Kidney epithelial cell (primary cell): Measurements from ENCODE around the gene MOBP. TPM values are rescaled to one million over a fixed set of nuclear protein-coding genes. Genes with fewer than 3 reads are reported as not detected.
"Not testable (repeated sequence)": the region's sequence is repeated elsewhere in the genome, so short reads cannot be mapped to it uniquely, and the experiment has no call there.

ENCODE experiments used
- DNase-seq: peaks from one replicate; pipeline ENCODE4 v3.0.0-alpha.2; 2010; ENCODE audit warnings: low read depth
- H3K27me3 ChIP-seq: 2 replicates; pipeline ENCODE4 v1.6.0; 2011; ENCODE audit warnings: low read length; ENCODE audit not compliant: control insufficient read depth, insufficient read depth
- H3K36me3 ChIP-seq: 2 replicates; pipeline ENCODE4 v1.5.1; 2011; ENCODE audit warnings: low read length; ENCODE audit not compliant: control insufficient read depth, insufficient read depth
- H3K4me3 ChIP-seq: 2 replicates; pipeline ENCODE4 v1.5.1; 2011; ENCODE audit warnings: low read depth, mild to moderate bottlenecking, control low read depth, low read length
- total RNA-seq: library from RNA; depleted of rRNA; stranded (reverse); fragments of >200 nt; gene quantifications from 2 replicates; pipeline ENCODE4 v1.2.3, GENCODE V29; 2015
- TF ChIP-seq, protein P1 (sequence below): IDR thresholded peaks from 2 replicates; pipeline ENCODE4 v1.5.1; 2011; ENCODE audit warnings: mild to moderate bottlenecking, moderate library complexity, low read length, control low read depth, inconsistent platforms; ENCODE audit not compliant: insufficient read depth, poor library complexity, severe bottlenecking

Gene MOBP, protein sequence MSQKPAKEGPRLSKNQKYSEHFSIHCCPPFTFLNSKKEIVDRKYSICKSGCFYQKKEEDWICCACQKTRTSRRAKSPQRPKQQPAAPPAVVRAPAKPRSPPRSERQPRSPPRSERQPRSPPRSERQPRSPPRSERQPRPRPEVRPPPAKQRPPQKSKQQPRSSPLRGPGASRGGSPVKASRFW
- 0.08 and 0.75 TPM in 2 replicates for total RNA-seq

DNA sequence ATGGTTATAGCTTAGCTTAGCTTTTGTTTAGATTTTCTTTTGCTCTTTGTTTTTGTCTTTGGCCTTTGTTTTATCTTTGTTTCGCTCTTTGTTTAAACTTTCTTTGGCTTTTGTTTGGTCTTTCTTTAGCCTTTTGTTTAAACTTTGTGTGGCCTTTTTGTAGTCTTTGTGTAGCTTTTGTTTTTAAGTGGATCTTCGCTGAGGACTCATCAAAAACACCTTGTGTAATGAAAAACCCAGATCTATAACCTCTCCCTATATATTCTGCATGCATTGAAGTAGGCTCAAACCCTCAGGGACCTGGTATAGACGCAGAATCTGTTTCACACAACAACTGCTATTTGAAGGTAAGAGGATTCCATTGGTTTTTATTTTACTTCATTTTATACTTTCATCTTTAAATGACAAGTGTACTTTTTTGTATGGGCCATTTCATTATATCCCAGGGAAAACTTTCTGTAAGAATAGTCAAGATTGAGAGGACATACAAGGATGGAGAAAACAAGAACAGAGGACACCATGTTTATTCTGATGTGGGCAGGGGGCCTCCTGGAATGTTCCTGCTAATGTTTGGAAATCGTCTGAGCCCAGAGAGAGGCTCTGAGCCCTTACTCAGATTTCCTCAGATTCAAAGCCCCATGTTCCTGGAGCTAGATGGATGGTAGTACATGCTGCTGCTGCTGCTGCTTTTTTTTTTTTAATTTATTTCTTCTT lies at the start of gene MOBP:
TSS of gene MOBP (plus strand) at position 287 of the 714 bp plus-strand sequence. CDS start 34,390 bp downstream, outside the sequence.
- H3K27me3 ChIP-seq: no peaks in the 10 kb centered on the region
- TF ChIP-seq, protein P1, sequence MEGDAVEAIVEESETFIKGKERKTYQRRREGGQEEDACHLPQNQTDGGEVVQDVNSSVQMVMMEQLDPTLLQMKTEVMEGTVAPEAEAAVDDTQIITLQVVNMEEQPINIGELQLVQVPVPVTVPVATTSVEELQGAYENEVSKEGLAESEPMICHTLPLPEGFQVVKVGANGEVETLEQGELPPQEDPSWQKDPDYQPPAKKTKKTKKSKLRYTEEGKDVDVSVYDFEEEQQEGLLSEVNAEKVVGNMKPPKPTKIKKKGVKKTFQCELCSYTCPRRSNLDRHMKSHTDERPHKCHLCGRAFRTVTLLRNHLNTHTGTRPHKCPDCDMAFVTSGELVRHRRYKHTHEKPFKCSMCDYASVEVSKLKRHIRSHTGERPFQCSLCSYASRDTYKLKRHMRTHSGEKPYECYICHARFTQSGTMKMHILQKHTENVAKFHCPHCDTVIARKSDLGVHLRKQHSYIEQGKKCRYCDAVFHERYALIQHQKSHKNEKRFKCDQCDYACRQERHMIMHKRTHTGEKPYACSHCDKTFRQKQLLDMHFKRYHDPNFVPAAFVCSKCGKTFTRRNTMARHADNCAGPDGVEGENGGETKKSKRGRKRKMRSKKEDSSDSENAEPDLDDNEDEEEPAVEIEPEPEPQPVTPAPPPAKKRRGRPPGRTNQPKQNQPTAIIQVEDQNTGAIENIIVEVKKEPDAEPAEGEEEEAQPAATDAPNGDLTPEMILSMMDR: no peak

DNA sequence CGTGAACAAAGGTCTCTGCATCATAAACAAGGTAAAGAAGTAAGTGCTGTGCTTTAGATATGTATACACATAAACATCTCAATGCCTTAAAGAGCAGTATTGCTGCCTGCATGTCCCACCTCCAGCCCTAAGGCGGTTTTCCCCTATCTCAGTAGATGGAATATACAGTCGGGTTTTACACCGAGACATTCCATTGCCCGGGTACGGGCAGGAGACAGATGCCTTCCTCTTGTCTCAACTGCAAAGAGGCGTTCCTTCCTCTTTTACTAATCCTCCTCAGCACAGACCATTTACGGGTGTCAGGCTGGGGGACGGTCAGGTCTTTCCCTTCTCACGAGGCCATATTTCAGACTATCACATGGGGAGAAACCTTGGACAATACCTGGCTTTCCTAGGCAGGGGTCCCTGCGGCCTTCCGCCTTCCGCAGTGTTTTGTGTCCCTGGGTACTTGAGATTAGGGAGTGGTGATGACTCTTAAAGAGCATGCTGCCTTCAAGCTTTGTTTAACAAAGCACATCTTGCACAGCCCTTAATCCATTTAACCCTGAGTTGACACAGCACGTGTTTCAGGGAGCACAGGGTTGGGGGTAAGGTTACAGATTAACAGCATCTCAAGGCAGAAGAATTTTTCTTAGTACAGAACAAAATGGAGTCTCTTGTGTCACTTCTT lies 48.8 kb upstream of the MOBP start:
- DNase-seq: not testable (repeated sequence)

More for the DNA sequence above, at the start of gene MOBP:
- H3K4me3 ChIP-seq: no peak within 1 kb of the TSS
- no peak for DNase-seq
- H3K36me3 ChIP-seq: no peaks in the 10 kb centered on the region

DNA sequence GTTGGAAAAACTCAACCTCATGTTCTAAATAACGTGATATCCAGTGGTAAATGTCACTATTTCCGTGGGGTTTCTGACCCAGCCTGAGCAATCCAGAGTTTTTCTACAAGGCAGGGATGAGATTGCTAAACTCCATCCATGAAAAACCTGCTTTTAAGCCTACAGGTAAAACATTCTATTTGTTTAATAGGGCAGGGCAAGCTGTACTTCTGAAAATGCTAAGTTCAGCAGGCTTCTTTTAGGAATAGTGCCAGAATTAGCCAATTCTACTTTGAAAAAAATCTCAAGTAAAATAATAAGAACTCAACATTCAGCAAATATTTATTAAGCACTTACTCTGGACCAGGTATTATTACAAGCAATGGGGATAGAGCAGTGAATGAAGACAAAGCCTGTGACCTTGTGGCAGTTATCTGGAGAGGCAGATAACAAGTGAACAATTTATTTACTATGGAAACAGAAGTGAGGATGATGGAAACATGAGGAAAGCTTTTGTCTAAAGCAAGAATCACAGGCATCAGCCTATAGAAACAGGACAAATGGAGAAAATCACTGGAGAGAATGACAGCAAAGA lies 47.7 kb upstream of the MOBP start:
- H3K27me3 ChIP-seq: no peaks in the 10 kb centered on the region
- no peaks in the 10 kb centered on the region for H3K36me3 ChIP-seq
- DNase-seq: no peak
- no peak overlapping the region for H3K4me3 ChIP-seq
- TF ChIP-seq, protein P1: no peak

More for the DNA sequence above, 48.8 kb upstream of the MOBP start:
- H3K4me3 ChIP-seq, H3K27me3 ChIP-seq, H3K36me3 ChIP-seq: not testable (repeated sequence)

DNA sequence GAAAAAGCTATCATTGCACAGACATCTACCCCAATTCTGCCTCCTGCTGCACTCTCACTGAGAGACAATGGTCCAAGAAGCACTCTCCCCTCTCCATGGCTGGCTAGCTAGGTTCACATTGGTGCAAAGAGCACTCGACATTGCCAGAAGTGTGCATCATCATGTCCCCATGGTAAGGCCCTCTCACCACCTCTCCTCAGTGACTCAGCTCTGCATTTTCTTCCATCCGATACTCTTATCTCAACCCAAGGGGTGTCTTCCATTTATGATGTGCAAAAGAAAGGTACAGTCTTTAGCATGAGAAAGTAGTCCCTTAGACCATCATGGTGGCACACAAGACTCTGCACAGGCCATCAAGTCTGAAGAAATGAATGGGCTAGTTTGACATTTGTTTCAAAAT lies 46.9 kb upstream of the MOBP start:
- H3K4me3 ChIP-seq: no peak overlapping the region
- no peak for DNase-seq
- TF ChIP-seq, protein P1: no peak
- no peaks in the 10 kb centered on the region for H3K36me3 ChIP-seq
- H3K27me3 ChIP-seq: no peaks in the 10 kb centered on the region

DNA sequence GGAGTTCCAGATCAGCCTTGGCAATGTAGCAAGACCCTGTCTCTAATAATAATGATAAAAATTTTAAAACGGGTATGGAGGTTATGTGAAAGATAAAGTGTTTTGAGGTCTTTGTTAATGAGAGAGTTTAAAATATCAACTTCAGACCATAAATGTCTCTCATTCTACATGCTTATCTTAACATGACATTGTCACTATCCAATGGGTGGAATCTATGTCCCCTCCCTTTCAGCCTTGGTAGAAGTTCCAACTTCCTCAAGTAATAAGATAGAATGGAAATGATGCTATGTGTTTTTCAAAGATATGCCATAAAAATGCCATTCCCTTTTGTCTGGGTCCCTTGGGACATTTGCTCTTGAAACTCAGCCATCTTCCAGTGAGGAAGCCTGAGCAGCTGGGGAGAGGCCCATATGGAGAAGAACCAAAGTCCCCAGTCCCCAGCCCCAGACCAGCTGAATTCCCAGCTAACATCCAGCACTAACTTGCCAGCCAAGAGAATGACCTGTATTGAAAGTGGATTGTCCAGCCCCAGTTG lies 44.0 kb upstream of the MOBP start:
- Histone ChIP-seq H3K27me3 (no peaks in the 10 kb centered on the region), H3K36me3 (no peaks in the 10 kb centered on the region), H3K4me3 (no peak overlapping the region)
- DNase-seq: no peak
- TF ChIP-seq, protein P1: no peak

DNA sequence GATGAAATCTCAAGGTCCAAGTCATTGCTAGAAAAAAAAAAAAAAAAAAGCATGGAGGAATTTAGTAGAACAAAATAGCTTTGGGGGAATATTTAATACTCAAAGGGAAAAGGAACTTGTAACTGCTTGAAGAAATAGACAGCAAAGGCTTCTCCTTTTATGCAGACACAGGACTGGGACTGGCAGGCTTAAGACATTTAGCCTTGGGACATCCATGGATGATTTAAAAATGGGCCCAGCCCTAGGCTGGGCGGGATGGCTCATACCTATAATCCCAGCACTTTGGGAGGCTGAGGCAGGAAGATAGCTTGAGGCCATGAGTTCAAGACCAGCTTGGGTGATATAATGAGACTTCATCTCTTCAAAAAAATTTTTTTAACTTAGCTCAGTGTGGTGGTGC lies 41.2 kb upstream of the MOBP start:
- H3K36me3 ChIP-seq: no peaks in the 10 kb centered on the region
- H3K4me3 ChIP-seq: no peak overlapping the region
- TF ChIP-seq, protein P1: no peak
- DNase-seq: no peak
- H3K27me3 ChIP-seq: no peaks in the 10 kb centered on the region
